ENCODE measurements around the gene UBE2O. TPM values are rescaled to one million over a fixed set of nuclear protein-coding genes. Genes with fewer than 3 reads are reported as not detected.

UBE2O gene
- total and polyA plus RNA-seq, 2 donors (not counting 3 experiments of a cell fraction or from before 2014, with no cell fraction given), result 13.9 to 34.1 TPM

DNA sequence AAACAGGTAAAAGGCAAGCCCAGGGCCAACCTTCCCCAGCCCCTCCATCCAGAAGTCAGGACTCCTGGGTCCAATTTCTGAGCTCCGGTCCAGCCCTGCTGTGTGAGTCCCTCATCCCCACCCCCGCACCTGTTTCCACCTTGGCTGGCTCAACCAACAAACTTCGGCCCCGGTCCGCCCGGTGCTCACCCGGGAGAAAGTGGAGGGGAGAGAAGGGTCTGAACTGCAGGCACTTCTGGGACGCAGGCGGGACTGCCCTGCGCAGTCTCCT lies 47.7 kb upstream of the UBE2O start:
- no peaks in the 10 kb centered on the region for H4K20me1 ChIP-seq (replicated peaks; ENCODE audit: control insufficient read depth, extremely low read depth, insufficient read depth, low read length)
- DNase-seq (ENCODE audit: low read depth, low spot score) (no peak), FAIRE-seq (no peak)
- POLR2A ChIA-PET, result no interaction called here
- H3K9me3 ChIP-seq (replicated peaks; ENCODE audit: control insufficient read depth, insufficient read depth, low read length), result no peaks in the 10 kb centered on the region
- peak overlapping the region; percentile 38 to 72 (median 56) for H3K4me3 ChIP-seq (replicated peaks in 1 of 3; ENCODE audit: insufficient read depth in 1 of 3, low read depth in 1 of 3, low read length in 3 of 3)
- TF ChIP-seq, protein P1, sequence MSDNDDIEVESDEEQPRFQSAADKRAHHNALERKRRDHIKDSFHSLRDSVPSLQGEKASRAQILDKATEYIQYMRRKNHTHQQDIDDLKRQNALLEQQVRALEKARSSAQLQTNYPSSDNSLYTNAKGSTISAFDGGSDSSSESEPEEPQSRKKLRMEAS (IDR thresholded peaks at IDR 0.05; ENCODE audit: insufficient read depth, insufficient read length), result no peak
- TF ChIP-seq EZH2 (IDR thresholded peaks at IDR 0.05; ENCODE audit: borderline replicate concordance, low read depth, low read length, severe bottlenecking) (no peak), POLR2A (IDR thresholded peaks at IDR 0.05; ENCODE audit: low read depth, low read length) (no peak)
- TF ChIP-seq, protein P2, sequence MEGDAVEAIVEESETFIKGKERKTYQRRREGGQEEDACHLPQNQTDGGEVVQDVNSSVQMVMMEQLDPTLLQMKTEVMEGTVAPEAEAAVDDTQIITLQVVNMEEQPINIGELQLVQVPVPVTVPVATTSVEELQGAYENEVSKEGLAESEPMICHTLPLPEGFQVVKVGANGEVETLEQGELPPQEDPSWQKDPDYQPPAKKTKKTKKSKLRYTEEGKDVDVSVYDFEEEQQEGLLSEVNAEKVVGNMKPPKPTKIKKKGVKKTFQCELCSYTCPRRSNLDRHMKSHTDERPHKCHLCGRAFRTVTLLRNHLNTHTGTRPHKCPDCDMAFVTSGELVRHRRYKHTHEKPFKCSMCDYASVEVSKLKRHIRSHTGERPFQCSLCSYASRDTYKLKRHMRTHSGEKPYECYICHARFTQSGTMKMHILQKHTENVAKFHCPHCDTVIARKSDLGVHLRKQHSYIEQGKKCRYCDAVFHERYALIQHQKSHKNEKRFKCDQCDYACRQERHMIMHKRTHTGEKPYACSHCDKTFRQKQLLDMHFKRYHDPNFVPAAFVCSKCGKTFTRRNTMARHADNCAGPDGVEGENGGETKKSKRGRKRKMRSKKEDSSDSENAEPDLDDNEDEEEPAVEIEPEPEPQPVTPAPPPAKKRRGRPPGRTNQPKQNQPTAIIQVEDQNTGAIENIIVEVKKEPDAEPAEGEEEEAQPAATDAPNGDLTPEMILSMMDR (IDR thresholded peaks at IDR 0.05; ENCODE audit: extremely low read depth in 1 of 2, insufficient read depth in 1 of 2, low read depth in 1 of 2, low read length in 2 of 2), result no peak
- dilution Hi-C loops (cut with MboI; ENCODE audit: extremely low pct_ligation_motif_present, low sequenced_read_pairs), result no loop called here
- peaks cover 19% of the 10 kb centered on the region for H3K79me2 ChIP-seq (ENCODE audit: control insufficient read depth, insufficient read depth, low read length)
- CTCF ChIA-PET, result interaction anchor here (1.3 to 2.4 kb wide), 2 partner anchors 8 to 116 kb away, joined by 3 to 9 read pairs; partner anchors contain the start of gene SPHK1
- H3K4me2 ChIP-seq (ENCODE audit: insufficient read depth, low read length), result peak overlapping the region; percentile 68
- peak overlapping the region; percentile 58 for H3K27ac ChIP-seq (ENCODE audit: insufficient read depth, low read depth, low read length)
- no peaks in the 10 kb centered on the region for H3K36me3 ChIP-seq (ENCODE audit: control insufficient read depth in 2 of 2, extremely low read depth in 1 of 2, insufficient read depth in 2 of 2, low read length in 2 of 2)
- intact Hi-C loops (cut with micrococcal nuclease), result loop anchor here (1.0 to 10.0 kb wide), 3 partner anchors 7 to 186 kb away; no protein-coding TSS in a partner anchor
- H3K9ac ChIP-seq (replicated peaks; ENCODE audit: extremely low read depth, insufficient read depth, low read length), result peak overlapping the region; percentile 69
- peaks cover 36% of the 10 kb centered on the region for H3K4me1 ChIP-seq (ENCODE audit: control insufficient read depth, extremely low read depth, insufficient read depth, low read length)
- no peaks in the 10 kb centered on the region for H3K27me3 ChIP-seq (ENCODE audit: control insufficient read depth in 2 of 2, insufficient read depth in 2 of 2, low read length in 2 of 2)
- H3K9me1 ChIP-seq (replicated peaks; ENCODE audit: control insufficient read depth, extremely low read depth, insufficient read depth, low read length), result no peaks in the 10 kb centered on the region
- TSS peak; percentile 9 for BruUV-seq (replicated peaks)
- no peak overlapping the region for H2AFZ ChIP-seq (ENCODE audit: low read depth, low read length)

DNA sequence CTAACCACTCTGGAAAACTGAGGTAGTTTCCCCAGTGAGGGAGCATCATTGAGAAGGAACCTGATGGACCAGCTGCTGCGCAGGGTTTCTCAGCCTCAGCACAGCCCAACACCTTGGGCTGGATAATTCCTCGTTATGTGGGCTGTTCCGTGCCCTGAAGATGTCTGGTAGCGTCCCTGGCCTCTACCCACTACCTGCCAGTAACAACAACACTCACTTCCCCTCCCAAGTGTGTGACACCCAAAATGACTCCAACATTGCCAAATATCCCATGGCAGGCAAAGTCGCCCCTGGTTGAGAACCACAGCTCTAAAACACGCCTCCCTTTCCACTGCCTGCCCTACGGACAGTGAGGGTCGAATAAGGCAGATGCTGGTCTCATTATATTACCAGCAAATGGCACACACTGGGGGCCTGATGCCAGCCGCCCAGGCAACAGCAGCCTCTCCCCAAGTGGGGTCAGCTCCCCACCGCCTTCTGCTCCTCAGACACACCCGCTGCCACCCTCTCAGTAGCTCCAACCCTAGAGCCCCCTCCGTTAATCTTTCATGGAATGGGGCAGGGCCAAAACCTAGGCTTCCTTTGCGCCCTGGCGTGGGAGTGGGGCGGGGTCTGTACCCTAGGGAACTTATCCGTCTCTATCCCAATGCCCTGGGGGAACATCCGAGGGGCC lies 47.3 kb upstream of the UBE2O start:
- H3K9me3 ChIP-seq (replicated peaks; ENCODE audit: control insufficient read depth, insufficient read depth, low read length), result no peaks in the 10 kb centered on the region
- CTCF ChIA-PET, result interaction anchor here (0.8 to 3.0 kb wide), 9 partner anchors 10 to 115 kb away, joined by 3 to 20 read pairs (median 3); partner anchors contain the start of genes AANAT and SPHK1
- H3K4me1 ChIP-seq (ENCODE audit: control insufficient read depth, extremely low read depth, insufficient read depth, low read length), result peaks cover 36% of the 10 kb centered on the region
- no peak overlapping the region for H2AFZ ChIP-seq (ENCODE audit: low read depth, low read length)
- peaks cover 19% of the 10 kb centered on the region for H3K79me2 ChIP-seq (ENCODE audit: control insufficient read depth, insufficient read depth, low read length)
- no peak for DNase-seq (ENCODE audit: low read depth, low spot score)
- BruUV-seq (replicated peaks), result no TSS peak
- TF ChIP-seq, protein P1 (IDR thresholded peaks at IDR 0.05; ENCODE audit: insufficient read depth, insufficient read length), result no peak
- TF ChIP-seq FOS (IDR thresholded peaks at IDR 0.05; ENCODE audit: borderline replicate concordance, insufficient read depth, low read length), result no peak
- no peak for TF ChIP-seq POLR2A (IDR thresholded peaks at IDR 0.05; ENCODE audit: low read depth, low read length)
- TF ChIP-seq, protein P2 (IDR thresholded peaks at IDR 0.05; ENCODE audit: extremely low read depth in 1 of 2, insufficient read depth in 1 of 2, low read depth in 1 of 2, low read length in 2 of 2), result no peak
- no peak for TF ChIP-seq EZH2 (IDR thresholded peaks at IDR 0.05; ENCODE audit: borderline replicate concordance, low read depth, low read length, severe bottlenecking)
- no peak for TF ChIP-seq GATA2 (IDR thresholded peaks at IDR 0.05; ENCODE audit: insufficient read depth, insufficient read length, low read depth, low read length)
- peak overlapping the region; percentile 69 for H3K9ac ChIP-seq (replicated peaks; ENCODE audit: extremely low read depth, insufficient read depth, low read length)
- POLR2A ChIA-PET, result interaction anchor here (0.6 kb wide), 1 partner anchor 14 kb away, joined by 3 read pairs; no protein-coding TSS in a partner anchor
- intact Hi-C loops (cut with micrococcal nuclease), result loop anchor here (10.0 kb wide), 1 partner anchor 185 kb away; no protein-coding TSS in a partner anchor
- H3K36me3 ChIP-seq (ENCODE audit: control insufficient read depth in 2 of 2, extremely low read depth in 1 of 2, insufficient read depth in 2 of 2, low read length in 2 of 2), result no peaks in the 10 kb centered on the region
- H3K27me3 ChIP-seq (ENCODE audit: control insufficient read depth in 2 of 2, insufficient read depth in 2 of 2, low read length in 2 of 2), result no peaks in the 10 kb centered on the region
- dilution Hi-C loops (cut with MboI; ENCODE audit: extremely low pct_ligation_motif_present, low sequenced_read_pairs), result no loop called here
- H3K9me1 ChIP-seq (replicated peaks; ENCODE audit: control insufficient read depth, extremely low read depth, insufficient read depth, low read length), result no peaks in the 10 kb centered on the region
- no peaks in the 10 kb centered on the region for H4K20me1 ChIP-seq (replicated peaks; ENCODE audit: control insufficient read depth, extremely low read depth, insufficient read depth, low read length)
- H3K4me2 ChIP-seq (ENCODE audit: insufficient read depth, low read length), result peak overlapping the region; percentile 68
- H3K4me3 ChIP-seq (replicated peaks in 1 of 3; ENCODE audit: insufficient read depth in 1 of 3, low read depth in 1 of 3, low read length in 3 of 3), result peak overlapping the region; percentile 38 to 72 (median 56)
- peak overlapping the region; percentile 58 for H3K27ac ChIP-seq (ENCODE audit: insufficient read depth, low read depth, low read length)
- no peak for FAIRE-seq
